Stimulated activated naive CD8-positive, alpha-beta T cell treated with anti-CD3 and anti-CD28 coated beads, Interleukin-15, Interleukin-2, amounts not matched to agents 100 U/mL and 50 U/mL, for 24 hours (primary cell): ENCODE data around the gene TIAM1.

Source experiments
- ATAC-seq: fragments of 150-1000 bp; cut with Tn5 transposase; one replicate; pipeline ENCODE4 v1.10.0; 2021
- DNase-seq: peaks from one replicate; pipeline ENCODE4 v3.0.0; 2021

TIAM1 gene

DNA sequence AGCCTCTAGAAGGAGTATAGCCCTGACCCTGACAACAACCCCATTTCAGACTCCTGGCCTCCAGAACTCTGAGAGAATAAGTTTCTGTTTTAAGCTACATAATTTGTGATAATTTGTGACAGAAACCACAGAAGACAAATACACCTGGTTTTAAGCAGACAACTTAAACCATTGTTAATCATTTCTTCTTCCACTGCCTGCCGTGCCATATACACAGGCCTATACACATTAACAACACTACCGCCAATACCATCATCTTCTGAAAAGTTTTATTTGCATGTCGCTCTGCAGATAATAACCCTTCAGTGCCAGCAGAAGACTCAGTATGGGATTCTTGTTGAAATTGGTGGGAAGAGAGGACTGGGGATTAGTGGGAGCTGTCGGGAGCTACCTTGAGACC, 265.8 kb downstream of the TIAM1 start:
- ATAC-seq (no peak), DNase-seq (no peak)

DNA sequence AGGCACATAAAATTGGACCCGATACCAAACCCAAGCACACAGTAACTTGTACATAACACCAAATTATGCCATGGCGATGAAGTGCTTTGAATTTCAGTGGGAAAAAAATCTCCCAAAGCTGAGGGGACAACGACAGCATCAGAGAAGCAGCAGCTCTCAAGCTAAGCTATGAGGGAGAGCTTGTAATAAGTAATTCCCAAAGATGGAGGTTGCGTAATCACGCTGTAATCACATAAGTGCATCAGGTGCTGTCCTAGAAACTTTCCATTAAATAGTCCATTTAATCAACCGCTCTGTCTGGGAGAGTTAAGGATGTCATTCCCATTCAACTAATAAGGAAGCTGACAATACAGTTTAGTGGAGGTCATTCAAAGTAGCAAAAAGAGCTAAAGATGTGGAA, 268.2 kb downstream of the TIAM1 start:
- DNase-seq (no peak), ATAC-seq (no peak)

DNA sequence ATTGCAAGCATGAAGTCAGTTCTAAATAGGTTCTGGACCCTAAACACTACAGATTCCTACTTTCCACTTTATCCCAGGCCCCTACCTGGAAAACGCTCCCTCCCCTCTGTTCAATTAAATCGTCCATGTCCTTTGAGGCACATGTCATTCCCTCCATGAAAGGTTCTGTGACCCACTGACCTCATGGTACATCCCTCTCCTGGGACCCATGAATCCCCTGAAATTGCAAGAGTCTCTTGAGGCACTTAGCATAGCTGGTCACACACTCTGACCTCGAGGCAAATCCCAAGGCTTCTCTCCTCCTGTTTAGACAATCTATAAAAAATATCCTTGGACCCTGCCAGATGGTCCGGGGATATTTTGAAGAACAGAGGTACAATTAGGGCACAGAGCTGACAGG, 271.5 kb downstream of the TIAM1 start:
- DNase-seq (no peak), ATAC-seq (no peak)
